ENCODE measurements around the gene PGAP1. TPM values are rescaled to one million over a fixed set of nuclear protein-coding genes. Genes with fewer than 3 reads are reported as not detected.

PGAP1 gene
- total and polyA plus RNA-seq, 12 donors: 0.99 to 9.8 (median 5.6) TPM

DNA sequence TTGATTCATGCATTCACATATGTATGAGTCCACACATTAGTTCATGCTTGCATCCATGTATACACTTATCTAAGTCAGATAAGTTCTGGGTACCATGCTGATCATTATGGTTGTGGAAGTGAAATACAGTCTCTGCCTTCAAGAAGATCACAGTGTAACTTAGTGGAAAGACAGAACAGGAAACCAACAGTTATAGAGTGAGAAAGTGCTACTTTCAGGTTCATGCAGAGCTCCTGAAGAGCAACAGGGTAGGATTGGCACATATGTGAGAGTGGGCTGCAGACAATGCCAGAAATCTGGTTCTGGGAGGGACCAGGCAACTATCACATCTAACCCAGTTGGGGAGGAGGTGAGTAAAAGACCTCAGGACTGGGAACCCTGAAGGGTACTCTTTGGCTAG, 35.4 kb upstream of the PGAP1 start:
- no peaks in the 10 kb centered on the region for H3K9me3 ChIP-seq
- no peaks in the 10 kb centered on the region for H3K27me3 ChIP-seq
- intact Hi-C loops (cut with DNase I): no loop called here
- peaks cover 0 to 10% (median 7%) of the 10 kb centered on the region in 9 donors for H3K4me1 ChIP-seq
- no peak overlapping the region for H3K4me3 ChIP-seq
- no peak for DNase-seq
- TF ChIP-seq, protein P1, sequence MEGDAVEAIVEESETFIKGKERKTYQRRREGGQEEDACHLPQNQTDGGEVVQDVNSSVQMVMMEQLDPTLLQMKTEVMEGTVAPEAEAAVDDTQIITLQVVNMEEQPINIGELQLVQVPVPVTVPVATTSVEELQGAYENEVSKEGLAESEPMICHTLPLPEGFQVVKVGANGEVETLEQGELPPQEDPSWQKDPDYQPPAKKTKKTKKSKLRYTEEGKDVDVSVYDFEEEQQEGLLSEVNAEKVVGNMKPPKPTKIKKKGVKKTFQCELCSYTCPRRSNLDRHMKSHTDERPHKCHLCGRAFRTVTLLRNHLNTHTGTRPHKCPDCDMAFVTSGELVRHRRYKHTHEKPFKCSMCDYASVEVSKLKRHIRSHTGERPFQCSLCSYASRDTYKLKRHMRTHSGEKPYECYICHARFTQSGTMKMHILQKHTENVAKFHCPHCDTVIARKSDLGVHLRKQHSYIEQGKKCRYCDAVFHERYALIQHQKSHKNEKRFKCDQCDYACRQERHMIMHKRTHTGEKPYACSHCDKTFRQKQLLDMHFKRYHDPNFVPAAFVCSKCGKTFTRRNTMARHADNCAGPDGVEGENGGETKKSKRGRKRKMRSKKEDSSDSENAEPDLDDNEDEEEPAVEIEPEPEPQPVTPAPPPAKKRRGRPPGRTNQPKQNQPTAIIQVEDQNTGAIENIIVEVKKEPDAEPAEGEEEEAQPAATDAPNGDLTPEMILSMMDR (IDR thresholded peaks at IDR 0.05): no peak
- no peak for ATAC-seq
- no peak overlapping the region for H3K27ac ChIP-seq
- H3K36me3 ChIP-seq: no peaks in the 10 kb centered on the region

DNA sequence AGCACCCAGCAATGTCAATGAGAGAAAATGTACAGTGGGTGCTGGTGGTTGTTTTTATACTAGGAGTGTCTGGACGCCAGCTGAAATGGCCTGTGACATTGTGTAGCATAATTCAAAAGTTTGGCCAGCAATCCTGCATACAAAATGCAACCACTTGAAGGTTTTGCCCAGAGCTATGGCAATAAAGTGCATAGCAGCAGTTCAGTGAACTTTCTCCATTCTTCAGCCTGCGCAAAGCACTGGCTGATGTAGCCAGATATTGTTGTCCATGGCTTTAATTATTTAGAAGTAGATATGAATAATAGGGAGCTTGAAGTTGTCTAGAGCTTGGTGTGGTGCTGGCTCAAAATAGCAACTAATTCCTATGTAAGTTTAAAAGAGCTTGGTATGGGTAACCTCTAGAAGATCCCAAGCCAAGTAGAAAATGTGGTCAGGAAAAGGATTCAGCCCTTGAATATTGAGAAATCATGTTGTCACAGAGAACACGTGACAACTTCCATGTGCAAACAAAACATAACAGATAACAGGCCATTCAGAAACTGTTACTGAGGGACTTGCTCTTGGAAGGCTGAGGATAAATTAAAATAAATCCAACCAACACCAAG, 33.3 kb upstream of the PGAP1 start:
- DNase-seq (no peak), ATAC-seq (no peak)
- Histone ChIP-seq H3K27me3 (no peaks in the 10 kb centered on the region), H3K9me3 (no peaks in the 10 kb centered on the region), H3K36me3 (no peaks in the 10 kb centered on the region), H3K4me1 (no peaks in the 10 kb centered on the region), H3K4me3 (no peak overlapping the region), H3K27ac (no peak overlapping the region)
- WGBS, 2 donors: 81 to 82% methylated on average over 3 of the region's 3 CpGs
- TF ChIP-seq, protein P1 (IDR thresholded peaks at IDR 0.05): no peak
- intact Hi-C loops (cut with DNase I): no loop called here

DNA sequence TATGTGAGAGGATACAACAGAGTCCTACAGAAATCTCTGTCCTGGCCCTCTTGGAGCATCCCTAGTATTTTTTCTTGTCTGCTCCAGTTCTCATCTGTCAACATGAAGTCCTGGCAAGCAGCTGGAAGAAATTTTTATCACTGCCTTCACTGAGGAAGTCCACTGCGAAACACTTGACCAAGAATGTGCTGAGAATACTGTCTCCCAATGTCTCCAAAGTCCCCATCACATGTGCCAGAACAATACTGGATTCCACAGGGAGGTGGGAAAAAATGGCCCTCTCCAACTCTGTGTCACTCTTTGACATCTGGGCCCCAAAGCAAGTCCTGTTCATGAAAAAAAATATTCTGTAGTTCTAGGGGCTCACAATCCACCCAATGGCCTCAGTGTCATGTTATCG, 32.8 kb upstream of the PGAP1 start:
- DNase-seq: no peak
- Histone ChIP-seq H3K27me3 (no peaks in the 10 kb centered on the region), H3K4me3 (no peak overlapping the region), H3K27ac (no peak overlapping the region), H3K4me1 (no peaks in the 10 kb centered on the region), H3K9me3 (no peaks in the 10 kb centered on the region), H3K36me3 (no peaks in the 10 kb centered on the region)
- intact Hi-C loops (cut with DNase I): no loop called here
- WGBS, 2 donors: 83 to 86% methylated on average over 2 of the region's 2 CpGs
- TF ChIP-seq, protein P1 (IDR thresholded peaks at IDR 0.05): no peak
- ATAC-seq: no peak

DNA sequence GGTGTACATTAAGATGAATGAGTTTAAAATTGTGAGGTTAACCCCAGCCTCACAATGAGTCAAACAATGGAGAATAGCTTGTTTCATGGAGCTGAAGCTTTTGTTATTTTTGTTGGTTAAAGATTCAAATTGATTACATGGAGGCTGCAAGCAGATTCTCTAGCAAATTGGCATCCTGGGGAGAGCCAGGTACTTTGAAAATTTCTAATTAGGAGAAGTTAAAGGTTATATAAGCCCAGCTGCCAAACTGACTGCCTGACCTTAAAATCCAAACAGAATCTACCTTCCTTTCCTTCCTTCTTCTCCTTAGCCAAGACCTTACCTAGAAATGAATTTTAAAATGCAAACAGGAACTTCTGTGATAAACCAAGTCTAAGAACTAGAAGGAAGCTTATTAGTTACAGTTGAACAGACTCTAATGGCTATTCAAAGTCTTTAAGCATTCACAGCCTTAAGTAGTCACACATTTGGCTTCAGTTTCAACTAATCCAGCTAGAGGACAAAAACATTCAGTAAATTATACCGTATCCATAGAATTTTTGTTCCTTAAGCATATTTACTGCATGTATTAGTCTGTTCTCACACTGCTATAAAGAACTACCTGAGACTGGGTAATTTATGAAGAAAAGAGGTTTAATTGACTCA, 31.5 kb upstream of the PGAP1 start:
- Histone ChIP-seq H3K27me3 (no peaks in the 10 kb centered on the region), H3K9me3 (no peaks in the 10 kb centered on the region), H3K36me3 (no peaks in the 10 kb centered on the region), H3K4me3 (no peak overlapping the region), H3K4me1 (no peaks in the 10 kb centered on the region), H3K27ac (no peak overlapping the region)
- DNase-seq (no peak), ATAC-seq (no peak)
- TF ChIP-seq, protein P1 (IDR thresholded peaks at IDR 0.05): no peak
- intact Hi-C loops (cut with DNase I): no loop called here
- WGBS, 2 donors: 95 to 98% methylated on average over 1 of the region's 1 CpG
